Measurements from ENCODE around the gene SLC12A6. TPM values are rescaled to one million over a fixed set of nuclear protein-coding genes. Genes with fewer than 3 reads are reported as not detected.

Gene SLC12A6
- total and polyA plus RNA-seq, 2 of the 13 experiments (the other 11 are each of a cell fraction or from before 2014, with no cell fraction given) = 15.2 to 30.1 TPM

- TF ChIP-seq SNAPC4 (CRISPR knock-in tag; IDR thresholded peaks at IDR 0.05) (no peak), ZZZ3 (CRISPR knock-in tag; IDR thresholded peaks at IDR 0.05; ENCODE audit: borderline replicate concordance) (no peak)
These were observed 154.6 kb downstream of the SLC12A6 start (continued) for GRCh38 chr15:34182942-34183341.

MicroRNAs within 50 kb of the gene (microRNA counts, 767-probe panel; counts per million panel counts)
- microRNA hsa-miR-1233 = not detected

Small RNAs within 50 kb of the gene (microRNA-seq; reads per million reads assigned to microRNA genes)
- gene MIR1233-1 = not detected

Small RNAs within 50 kb of the gene (small RNA-seq; reads per million reads assigned to genes)
- gene MIR1233-1 (ENCODE audit: insufficient read depth in 2 of 3, insufficient read length in 3 of 3, low read depth in 2 of 3, low replicate concordance in 1 of 3) (0 reads per million in 3 experiments), gene RF00019 (ENCODE audit: insufficient read depth in 2 of 3, insufficient read length in 3 of 3, low read depth in 2 of 3, low replicate concordance in 1 of 3) (0 reads per million in 3 experiments)

Other genes with a start within 250 kb of the SLC12A6 start
- gene EMC7, start 235.9 kb downstream of the SLC12A6 start, total RNA-seq (2016; rRNA removed; fragmentation: Illumina TruSeq; extraction: Trizol) = 29.3 and 46.8 TPM in 2 replicates
- gene EMC7, start 235.9 kb downstream of the SLC12A6 start, polyA plus RNA-seq (2011; rRNA removed) = 97.7 and 113 TPM in 2 replicates
- gene PGBD4, start 235.7 kb downstream of the SLC12A6 start, total RNA-seq (2016; rRNA removed; fragmentation: Illumina TruSeq; extraction: Trizol) = 1.3 and 1.4 TPM in 2 replicates
- 1.7 TPM in 2 replicates for gene PGBD4, start 235.7 kb downstream of the SLC12A6 start, polyA plus RNA-seq (2011; rRNA removed)
- gene KATNBL1, start 127.7 kb downstream of the SLC12A6 start, total RNA-seq (2016; rRNA removed; fragmentation: Illumina TruSeq; extraction: Trizol) = 42.8 and 43.9 TPM in 2 replicates
- gene KATNBL1, start 127.7 kb downstream of the SLC12A6 start, polyA plus RNA-seq (2011; rRNA removed) = 19.3 and 23.4 TPM in 2 replicates
- 104 and 113 TPM in 2 replicates for gene EMC4, start 112.8 kb downstream of the SLC12A6 start, total RNA-seq (2016; rRNA removed; fragmentation: Illumina TruSeq; extraction: Trizol)
- 63.7 and 66.9 TPM in 2 replicates for gene EMC4, start 112.8 kb downstream of the SLC12A6 start, polyA plus RNA-seq (2011; rRNA removed)
- gene NOP10, start 5.4 kb upstream of the SLC12A6 start, total RNA-seq (2016; rRNA removed; fragmentation: Illumina TruSeq; extraction: Trizol) = 239 and 316 TPM in 2 replicates
- 369 and 407 TPM in 2 replicates for gene NOP10, start 5.4 kb upstream of the SLC12A6 start, polyA plus RNA-seq (2011; rRNA removed)
- not detected in 2 replicates for gene NUTM1, start 5.5 kb upstream of the SLC12A6 start, total RNA-seq (2016; rRNA removed; fragmentation: Illumina TruSeq; extraction: Trizol)
- gene NUTM1, start 5.5 kb upstream of the SLC12A6 start, polyA plus RNA-seq (2011; rRNA removed) = not detected in 2 replicates
- gene LPCAT4, start 29.4 kb upstream of the SLC12A6 start, total RNA-seq (2016; rRNA removed; fragmentation: Illumina TruSeq; extraction: Trizol) = 2.2 and 8.1 TPM in 2 replicates
- gene LPCAT4, start 29.4 kb upstream of the SLC12A6 start, polyA plus RNA-seq (2011; rRNA removed) = 57.1 and 64.6 TPM in 2 replicates
- gene GOLGA8A, start 100.0 kb upstream of the SLC12A6 start, total RNA-seq (2016; rRNA removed; fragmentation: Illumina TruSeq; extraction: Trizol) = 1.6 and 17.1 TPM in 2 replicates
- 43.7 and 47.8 TPM in 2 replicates for gene GOLGA8A, start 100.0 kb upstream of the SLC12A6 start, polyA plus RNA-seq (2011; rRNA removed)
- gene GOLGA8B, start 245.9 kb upstream of the SLC12A6 start, total RNA-seq (2016; rRNA removed; fragmentation: Illumina TruSeq; extraction: Trizol) = 6.0 and 38.8 TPM in 2 replicates
- 89.0 and 104 TPM in 2 replicates for gene GOLGA8B, start 245.9 kb upstream of the SLC12A6 start, polyA plus RNA-seq (2011; rRNA removed)

All from HepG2 (cell line).